ENCODE measurements around the gene UQCR11.

Gene UQCR11

GRCh38 chr19:1567116-1567847 is 38.0 kb downstream of the UQCR11 start:
- no peak for DNase-seq (ENCODE audit: low read depth)

GRCh38 chr19:1566392-1567115 is 38.7 kb downstream of the UQCR11 start:
- DNase-seq (ENCODE audit: low read depth) = no peak

DNA sequence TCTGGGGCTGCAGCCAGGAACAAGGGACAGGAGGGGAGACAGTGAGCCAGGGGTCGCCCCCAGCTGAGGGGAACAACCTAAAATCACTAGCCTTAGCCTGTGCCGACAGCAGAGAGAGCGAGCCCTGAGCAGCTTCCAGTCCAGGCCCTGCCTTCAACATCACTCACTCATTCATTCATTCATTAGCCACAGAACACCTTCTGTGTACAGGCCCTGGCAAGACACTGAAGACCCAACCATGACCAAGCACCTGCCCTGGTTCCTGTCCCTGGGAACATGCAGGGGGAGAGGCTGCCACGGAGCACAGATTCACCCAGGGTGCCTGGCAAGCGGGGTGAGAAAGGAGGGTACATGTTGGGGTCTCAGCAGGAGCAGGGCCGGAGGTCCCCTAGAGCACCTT is 42.0 kb downstream of the UQCR11 start:
- no peak for DNase-seq (ENCODE audit: low read depth)

DNA sequence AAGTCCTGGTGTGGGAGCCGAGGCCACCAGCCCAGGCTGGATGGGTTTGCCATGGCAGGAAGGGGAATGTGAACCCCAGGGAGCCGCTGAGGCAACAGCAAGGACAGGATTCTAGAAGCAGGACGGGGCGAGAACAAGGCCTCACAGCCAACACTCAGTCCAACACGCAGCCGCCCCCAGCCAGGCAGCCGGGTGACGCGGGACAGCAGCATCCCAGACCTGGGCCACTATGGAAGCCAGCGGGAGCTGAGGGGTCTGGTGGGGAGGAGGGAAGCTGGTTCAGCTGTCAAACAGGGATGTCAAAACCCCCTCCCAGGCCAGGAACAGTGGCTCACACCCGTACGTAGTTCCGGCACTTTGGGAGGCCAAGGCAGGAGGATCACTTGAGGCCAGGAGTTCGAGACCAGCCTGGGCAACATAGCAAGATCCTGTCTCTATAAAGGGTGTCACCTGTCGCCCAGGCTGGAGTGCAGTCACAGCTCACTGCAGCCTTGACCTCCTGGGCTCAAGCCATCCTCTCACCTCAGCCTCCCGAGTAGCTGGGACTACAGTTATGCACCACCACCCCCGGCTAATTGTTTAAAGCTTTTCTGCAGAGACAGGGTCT is 43.9 kb downstream of the UQCR11 start:
- no peak for DNase-seq (ENCODE audit: low read depth)

- no peak for DNase-seq (ENCODE audit: low read depth)
Observed at GRCh38 chr19:1560286-1560882, 44.9 kb downstream of the UQCR11 start.

DNA sequence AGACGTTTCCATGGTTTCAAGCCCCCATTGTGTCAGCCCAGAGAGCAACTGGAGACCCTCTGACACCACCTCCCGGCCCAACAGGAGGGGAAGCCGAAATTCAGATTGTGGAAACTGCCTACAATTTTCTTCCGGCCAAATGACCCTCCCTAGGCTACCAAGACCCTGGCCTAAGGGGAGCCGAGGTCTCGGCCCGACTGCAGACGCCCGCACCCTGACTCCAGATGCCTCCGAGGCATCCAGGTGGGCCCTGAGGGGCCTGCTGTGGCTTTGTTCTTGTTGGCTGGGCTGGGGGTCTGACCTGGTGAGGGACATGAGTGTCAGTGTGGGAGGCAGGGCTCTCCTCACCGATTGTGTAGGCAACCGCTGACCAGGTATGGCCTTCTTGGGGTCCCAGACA is 46.7 kb downstream of the UQCR11 start:
- no peak for DNase-seq (ENCODE audit: low read depth)

DNA sequence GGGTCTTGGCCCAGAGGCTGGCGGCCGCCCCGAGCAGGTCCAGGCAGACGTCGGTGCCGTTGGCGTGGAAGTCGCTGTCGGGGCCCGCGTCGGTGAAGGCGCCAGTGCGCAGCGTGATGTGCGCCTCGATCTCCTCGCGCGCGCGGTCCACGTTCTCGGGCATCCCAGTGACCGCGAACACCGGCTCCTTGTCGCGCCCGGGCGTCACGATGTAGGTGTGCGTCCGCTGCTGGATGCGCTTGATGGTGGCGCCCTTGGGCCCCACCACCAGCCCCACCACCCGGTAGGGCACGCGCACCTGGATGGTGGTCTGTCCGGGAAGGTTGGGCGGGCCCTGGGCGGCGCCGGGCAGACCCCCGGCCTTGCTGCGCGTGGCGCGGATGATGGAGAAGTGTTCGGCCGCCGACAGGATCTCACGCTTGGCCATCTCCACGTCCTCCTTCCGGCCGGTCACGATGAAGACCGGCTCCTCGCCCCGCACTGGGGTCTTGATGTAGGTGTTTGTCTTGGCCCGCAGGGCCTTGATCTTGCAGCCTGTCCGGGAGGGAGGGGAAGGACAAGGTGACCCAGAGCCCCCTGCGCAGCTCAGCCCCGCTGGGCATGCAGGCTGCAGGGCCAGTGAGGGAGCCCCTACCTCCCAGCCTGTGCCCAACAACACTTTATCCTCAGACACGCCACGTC is 48.7 kb downstream of the UQCR11 start:
- DNase-seq (ENCODE audit: low read depth) = no peak

DNA sequence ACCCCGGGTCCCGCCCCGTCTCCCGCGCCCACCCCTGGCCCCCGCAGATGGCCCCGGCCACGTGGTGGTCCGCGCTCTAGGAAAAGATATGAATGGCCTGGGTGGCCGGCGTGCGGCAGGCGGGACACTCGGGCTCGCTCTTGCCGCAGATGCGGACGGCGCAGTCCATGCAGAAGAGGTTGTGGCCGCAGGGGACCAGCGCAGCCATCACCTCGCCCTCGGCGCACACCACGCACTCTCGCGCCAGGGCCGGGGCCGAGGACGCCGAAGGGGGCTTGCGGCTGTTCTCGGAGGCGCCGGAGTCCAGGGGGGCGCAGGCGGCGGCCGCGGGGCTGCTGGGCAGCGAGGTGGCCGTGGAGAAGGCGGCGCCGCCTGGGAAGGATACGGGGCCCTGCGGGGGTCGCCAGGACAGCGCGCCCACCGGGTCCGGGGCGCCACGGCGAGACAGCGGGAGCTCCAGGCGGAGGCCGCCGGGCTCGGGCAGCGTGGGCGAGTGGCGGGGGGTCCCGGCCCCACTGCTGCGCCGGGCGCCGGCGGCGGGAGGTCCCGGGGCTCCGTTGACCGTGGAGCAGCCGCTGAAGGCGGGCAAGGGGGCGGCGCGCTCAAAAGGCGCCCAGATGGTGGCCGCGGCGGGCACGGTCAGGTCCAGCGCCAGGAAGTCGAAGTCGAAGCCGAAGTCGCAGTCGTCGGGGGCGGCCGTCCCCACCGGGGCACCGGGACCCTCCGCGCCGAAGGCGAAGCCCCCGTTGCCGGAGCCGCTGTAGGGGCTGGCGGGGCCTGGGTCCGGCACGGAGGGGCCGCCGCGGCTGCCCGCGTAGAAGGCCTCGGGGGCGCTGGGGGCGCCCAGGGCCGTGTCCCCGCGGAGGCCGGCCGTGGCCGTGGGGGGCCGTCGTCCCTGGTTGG is 49.5 kb downstream of the UQCR11 start:
- DNase-seq (ENCODE audit: low read depth) = no peak

DNA sequence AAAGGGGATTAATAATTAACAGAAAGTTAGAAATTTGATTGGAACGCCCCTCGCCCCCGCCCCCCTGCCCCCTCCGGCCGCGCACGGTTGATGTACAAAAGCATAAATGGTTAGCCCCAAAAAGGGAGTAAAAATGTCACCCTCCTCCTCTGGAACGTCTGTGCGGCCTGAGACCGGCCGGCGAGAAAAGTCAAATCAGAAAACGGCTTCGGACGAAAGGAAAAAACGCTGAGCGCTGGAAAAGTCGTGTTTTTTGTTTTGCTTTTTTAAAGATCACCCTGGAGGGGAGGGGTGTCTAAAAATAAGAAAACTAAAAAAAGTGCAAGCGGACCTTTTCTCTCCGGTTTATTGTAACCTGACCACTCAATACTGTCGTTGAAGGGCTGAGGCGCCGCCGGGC is 50.3 kb downstream of the UQCR11 start:
- no peak for DNase-seq (ENCODE audit: low read depth)

GRCh38 chr19:1553415-1553814 is 51.8 kb downstream of the UQCR11 start:
- no peak for DNase-seq (ENCODE audit: low read depth)

DNA sequence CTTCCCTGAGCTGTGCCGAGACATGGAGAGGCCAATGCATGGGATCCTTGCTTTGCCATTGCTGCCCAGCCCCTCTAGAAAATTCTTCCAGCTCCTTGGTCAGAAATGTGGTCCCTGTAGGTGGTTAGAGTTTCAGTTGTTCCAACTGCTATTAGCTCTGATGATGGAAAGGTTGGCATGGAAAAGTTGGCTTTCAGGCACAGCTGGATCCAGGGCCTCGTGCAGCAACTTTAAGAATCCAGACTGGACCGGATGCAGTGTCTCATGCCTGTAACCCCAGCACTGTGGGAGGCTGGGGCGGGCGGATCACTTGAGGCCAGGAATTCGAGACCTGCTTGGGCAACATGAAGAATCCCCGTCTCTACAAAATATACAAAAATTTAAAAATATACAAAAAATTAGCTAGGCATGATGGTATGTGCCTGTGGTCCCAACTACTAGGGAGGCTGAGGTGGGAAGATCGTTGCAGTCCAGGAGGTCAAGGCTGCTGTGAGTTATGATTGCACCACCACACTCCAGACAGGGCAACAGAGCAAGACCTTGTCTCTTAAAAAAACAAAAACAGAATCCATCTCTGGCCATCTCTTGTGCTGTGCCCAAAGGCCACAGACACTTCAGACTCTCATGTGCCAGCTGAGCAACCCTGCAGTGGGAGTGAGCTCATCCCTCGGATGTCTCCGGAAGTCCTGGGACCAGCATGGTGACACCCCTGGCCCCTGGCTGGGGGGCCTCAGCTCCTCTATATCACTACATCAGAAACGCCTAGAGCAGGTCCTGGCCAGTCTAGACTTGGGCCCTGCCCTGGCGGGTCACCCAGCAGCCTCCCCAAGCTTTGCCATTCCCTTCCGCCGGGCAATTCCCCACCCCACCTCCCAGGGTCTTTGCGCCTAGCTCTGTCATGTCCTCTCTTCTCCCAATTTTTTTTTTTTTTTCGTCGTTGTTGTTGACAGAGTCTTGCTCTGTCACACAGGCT is 53.9 kb downstream of the UQCR11 start:
- no peak for DNase-seq (ENCODE audit: low read depth)

DNA sequence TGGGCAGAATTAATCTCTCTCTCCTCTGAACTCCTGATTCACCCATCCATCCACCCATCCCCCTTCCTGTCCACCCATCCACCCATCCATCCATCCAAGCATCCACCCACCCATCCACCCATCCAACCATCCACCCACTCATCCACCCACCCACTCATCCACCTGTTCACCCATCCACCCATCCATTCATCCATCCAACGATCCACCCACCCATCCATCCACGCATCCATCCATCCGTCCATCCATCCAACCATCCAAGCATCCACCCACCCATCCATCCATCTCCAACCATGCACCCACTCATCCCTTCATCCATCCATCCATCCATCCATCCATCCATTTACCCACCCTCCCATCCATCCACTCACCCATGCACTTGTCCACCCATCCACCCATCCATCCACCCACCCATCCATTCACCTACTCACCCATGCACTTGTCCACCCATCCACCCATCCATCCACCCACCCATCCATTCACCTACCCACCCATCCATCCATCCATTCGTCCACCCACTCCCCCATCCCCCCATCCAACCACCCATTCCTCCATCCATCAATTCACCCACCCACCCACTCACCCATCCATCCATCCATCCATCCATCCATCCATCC is 55.8 kb downstream of the UQCR11 start:
- no peak for DNase-seq (ENCODE audit: low read depth)

Data from stimulated activated CD8-positive, alpha-beta memory T cell treated with anti-CD3 and anti-CD28 coated beads, Interleukin-7, amount 100 ng/mL, for 24 hours (primary cell).